BJ (cell line): ENCODE measurements around the gene EXOC3L4. TPM values are rescaled to one million over a fixed set of nuclear protein-coding genes. Genes with fewer than 3 reads are reported as not detected.

Experiments used
- CTCF ChIA-PET: fragments of 350-600 bp; formaldehyde crosslinking; extraction: SDS; loops from one replicate; lab custom pipeline; 2021; ENCODE audit warnings: antibody characterized with exemption, inconsistent platforms; lab: Yijun Ruan, JAX
- POLR2A ChIA-PET: fragments of 300-600 bp; sonication (Branson Sonifier 250); formaldehyde crosslinking; extraction: SDS; loops from one replicate; lab custom pipeline; 2021; ENCODE audit warnings: antibody characterized with exemption; lab: Charles Lee
- DNase-seq: peaks from one replicate; pipeline ENCODE4 v3.0.0-alpha.2; 2011; ENCODE audit warnings: low read depth
- H3K27me3 ChIP-seq: 2 replicates; pipeline ENCODE4 v1.6.0; 2011; ENCODE audit warnings: low read length; ENCODE audit not compliant: control insufficient read depth, insufficient read depth
- H3K36me3 ChIP-seq: 2 replicates; pipeline ENCODE4 v1.5.1; 2011; ENCODE audit warnings: low read length; ENCODE audit not compliant: control insufficient read depth, insufficient read depth
- H3K4me3 ChIP-seq: 2 replicates; pipeline ENCODE4 v1.5.1; 2011; ENCODE audit warnings: low read depth, mild to moderate bottlenecking, control low read depth, low read length
- polyA plus RNA-seq: library from polyadenylated mRNA; depleted of rRNA; stranded (reverse); fragments of >200 nt; gene quantifications from 2 replicates; pipeline ENCODE4 v1.2.3, GENCODE V29; 2011
- TF ChIP-seq, protein P1 (sequence below): IDR thresholded peaks from 2 replicates; pipeline ENCODE4 v1.5.1; 2011; ENCODE audit warnings: low read depth, mild to moderate bottlenecking, control low read depth, inconsistent platforms, low read length, moderate library complexity; ENCODE audit not compliant: insufficient read depth

Gene EXOC3L4
- polyA plus RNA-seq, 1 experiment: not detected

DNA sequence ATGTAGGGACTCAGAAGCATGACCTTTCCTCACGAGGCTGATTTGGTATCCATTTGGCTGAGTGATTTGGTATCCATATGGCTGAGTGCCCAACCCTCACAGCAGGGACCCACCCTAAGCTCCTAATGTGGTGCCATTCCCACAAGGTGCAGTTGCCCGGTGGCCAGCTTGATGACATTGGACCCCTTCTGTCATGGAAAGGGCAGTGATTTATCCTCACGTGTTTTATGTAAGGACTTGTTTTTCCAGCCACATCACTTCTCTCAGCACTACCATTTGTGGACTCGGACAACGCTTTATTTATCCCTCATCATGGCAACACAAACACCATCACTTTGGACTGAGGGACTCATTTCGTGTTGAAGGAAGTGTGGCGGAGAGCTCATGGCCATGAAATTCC lies 28.7 kb upstream of the EXOC3L4 start:
- CTCF ChIA-PET: interaction anchor here (1.0 kb wide), 1 partner anchor 9 kb away, joined by 4 read pairs; no protein-coding TSS in a partner anchor
- POLR2A ChIA-PET: no interaction called here
- TF ChIP-seq, protein P1, sequence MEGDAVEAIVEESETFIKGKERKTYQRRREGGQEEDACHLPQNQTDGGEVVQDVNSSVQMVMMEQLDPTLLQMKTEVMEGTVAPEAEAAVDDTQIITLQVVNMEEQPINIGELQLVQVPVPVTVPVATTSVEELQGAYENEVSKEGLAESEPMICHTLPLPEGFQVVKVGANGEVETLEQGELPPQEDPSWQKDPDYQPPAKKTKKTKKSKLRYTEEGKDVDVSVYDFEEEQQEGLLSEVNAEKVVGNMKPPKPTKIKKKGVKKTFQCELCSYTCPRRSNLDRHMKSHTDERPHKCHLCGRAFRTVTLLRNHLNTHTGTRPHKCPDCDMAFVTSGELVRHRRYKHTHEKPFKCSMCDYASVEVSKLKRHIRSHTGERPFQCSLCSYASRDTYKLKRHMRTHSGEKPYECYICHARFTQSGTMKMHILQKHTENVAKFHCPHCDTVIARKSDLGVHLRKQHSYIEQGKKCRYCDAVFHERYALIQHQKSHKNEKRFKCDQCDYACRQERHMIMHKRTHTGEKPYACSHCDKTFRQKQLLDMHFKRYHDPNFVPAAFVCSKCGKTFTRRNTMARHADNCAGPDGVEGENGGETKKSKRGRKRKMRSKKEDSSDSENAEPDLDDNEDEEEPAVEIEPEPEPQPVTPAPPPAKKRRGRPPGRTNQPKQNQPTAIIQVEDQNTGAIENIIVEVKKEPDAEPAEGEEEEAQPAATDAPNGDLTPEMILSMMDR: no peak

DNA sequence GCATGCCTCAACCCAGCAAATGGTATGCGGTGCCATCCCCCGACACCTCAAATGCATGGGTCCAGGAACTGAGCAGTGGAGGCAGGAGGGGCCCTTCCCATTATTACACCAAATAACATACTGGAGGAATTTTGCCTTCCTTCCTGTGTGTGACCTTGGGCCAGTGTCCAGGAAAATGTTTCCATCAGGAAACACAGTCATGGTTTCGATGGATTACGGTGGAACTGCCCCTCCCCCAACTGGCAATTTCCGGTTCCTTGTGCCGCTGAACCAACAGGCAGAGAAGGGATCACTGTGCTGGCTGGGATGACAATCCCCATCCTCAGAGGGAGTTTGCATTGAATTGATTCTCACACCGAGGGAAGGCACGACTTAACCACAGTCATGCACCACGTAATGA lies 28.1 kb upstream of the EXOC3L4 start:
- CTCF ChIA-PET: no interaction called here
- DNase-seq: no peak
- no peak overlapping the region for H3K4me3 ChIP-seq
- no peaks in the 10 kb centered on the region for H3K36me3 ChIP-seq
- TF ChIP-seq, protein P1: no peak
- POLR2A ChIA-PET: no interaction called here
- no peaks in the 10 kb centered on the region for H3K27me3 ChIP-seq

More for the DNA sequence above, 28.7 kb upstream of the EXOC3L4 start:
- Histone ChIP-seq H3K4me3 (no peak overlapping the region), H3K27me3 (no peaks in the 10 kb centered on the region), H3K36me3 (no peaks in the 10 kb centered on the region)
- DNase-seq: no peak

DNA sequence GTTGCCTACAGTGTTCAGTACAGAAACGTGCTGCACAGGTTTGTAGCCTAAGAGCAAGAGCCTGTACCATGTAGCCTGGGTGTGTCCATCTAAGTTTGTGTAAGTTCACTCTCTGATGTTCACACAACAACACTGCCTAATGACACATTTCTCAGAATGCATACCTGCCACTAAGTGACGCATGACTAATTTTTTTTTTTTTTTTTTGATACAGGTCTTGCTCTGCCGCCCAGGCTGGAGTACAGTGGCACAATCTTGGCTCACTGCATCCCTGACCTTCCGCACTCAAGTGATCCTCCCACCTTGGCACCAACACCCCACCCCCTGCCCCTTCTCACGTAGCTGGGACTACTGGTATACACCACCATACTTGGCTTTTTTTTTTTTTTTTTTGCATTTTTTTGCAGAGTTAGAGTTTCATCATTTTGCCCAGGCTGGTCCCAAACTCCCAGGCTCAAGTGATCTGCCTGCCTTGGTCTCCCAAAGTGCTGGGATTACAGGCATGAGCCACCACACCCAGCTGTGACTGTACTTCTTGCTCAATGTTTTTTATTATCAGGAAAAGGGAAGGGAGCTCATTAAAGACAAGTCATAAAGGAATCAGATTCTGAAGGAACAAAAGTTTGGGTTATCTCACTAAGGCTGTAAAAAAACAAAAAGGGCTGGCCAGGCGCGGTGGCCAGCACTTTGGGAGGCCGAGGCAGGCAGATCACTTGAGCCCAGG lies 27.1 kb upstream of the EXOC3L4 start:
- Histone ChIP-seq H3K36me3 (no peaks in the 10 kb centered on the region), H3K4me3 (no peak overlapping the region), H3K27me3 (no peaks in the 10 kb centered on the region)
- ChIA-PET POLR2A (interaction anchor here (0.7 to 1.0 kb wide), 2 partner anchors 10 to 11 kb away, joined by 3 to 10 read pairs; partner anchors contain the start of gene CDC42BPB), CTCF (interaction anchor here (1.0 kb wide), 1 partner anchor 9 kb away, joined by 3 read pairs; no protein-coding TSS in a partner anchor)
- TF ChIP-seq, protein P1: no peak
- DNase-seq: peak; percentile 78

DNA sequence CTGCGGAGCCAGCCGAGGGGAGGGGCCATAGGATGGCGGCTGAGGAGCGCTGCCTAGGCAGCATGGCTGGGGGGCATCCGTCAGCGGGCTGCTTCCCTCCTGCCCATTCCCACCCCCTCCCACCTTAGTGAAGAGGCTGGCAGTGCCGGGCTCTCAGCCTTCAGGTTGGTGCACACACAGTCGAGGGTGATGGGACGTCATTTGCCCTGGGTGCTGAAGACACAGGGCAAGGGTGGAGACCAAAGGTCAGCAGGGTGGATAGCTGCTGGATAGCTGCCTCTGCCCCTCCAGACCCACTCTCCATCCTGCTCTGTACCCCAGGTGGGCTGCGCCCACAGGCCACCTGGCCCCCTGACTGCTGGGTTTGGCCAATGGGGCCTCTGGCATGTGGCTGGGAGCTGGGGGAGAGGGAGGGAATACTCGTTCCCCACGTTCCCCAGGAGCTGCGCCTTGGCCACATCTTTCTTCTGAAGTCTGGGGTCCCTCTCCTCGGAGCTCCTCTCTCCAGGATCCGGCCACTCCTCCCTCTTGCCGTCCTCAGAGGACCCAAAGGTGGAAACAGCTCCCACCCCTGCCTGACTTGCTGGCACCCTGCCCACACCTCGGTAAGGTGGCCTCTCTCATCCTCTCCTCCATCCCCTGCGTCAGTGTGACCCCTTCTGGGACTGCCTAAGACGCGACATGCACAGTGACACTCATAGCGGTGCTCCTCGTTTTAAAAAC lies 26.0 kb upstream of the EXOC3L4 start:
- TF ChIP-seq, protein P1: no peak
- Histone ChIP-seq H3K36me3 (no peaks in the 10 kb centered on the region), H3K4me3 (no peak overlapping the region), H3K27me3 (no peaks in the 10 kb centered on the region)
- no peak for DNase-seq
- CTCF ChIA-PET: interaction anchor here (0.6 to 1.2 kb wide), 4 partner anchors 10 to 224 kb away, joined by 3 to 6 read pairs (median 4); no protein-coding TSS in a partner anchor
- POLR2A ChIA-PET: no interaction called here

DNA sequence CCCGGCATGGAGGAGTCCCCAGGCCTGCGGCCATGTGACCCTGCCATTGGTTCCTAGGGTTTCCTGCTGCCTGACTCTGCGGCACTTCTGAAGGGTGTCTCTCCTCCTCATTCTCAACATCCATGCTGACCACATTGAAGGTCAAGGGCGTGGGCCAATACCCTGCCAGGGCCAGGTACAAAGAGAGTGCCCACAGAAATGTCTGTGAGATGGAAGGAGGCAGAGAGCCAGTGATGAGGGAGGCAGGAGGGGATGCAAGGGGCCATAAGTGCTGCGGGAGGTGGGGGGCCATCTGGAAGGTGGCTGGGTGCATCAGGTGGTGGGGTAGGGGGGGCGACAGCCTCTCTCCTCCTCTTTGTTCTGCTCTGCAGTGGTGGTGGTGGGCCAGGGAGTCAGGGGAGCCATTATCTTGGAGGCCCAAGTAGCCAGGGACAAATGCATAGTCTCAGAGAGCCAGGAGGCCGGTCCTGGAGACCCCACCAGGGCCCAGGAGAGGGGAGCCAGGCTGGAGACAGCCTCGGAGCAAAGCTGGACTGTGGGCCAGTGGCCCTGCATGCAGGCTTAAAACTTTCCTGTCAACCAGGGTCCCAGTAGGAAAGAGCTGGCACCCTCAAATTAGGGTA lies 24.2 kb upstream of the EXOC3L4 start:
- POLR2A ChIA-PET: no interaction called here
- CTCF ChIA-PET: interaction anchor here (1.0 kb wide), 1 partner anchor 221 kb away, joined by 3 read pairs; no protein-coding TSS in a partner anchor

More for the DNA sequence above, 24.2 kb upstream of the EXOC3L4 start:
- H3K36me3 ChIP-seq: no peaks in the 10 kb centered on the region
- no peak overlapping the region for H3K4me3 ChIP-seq
- H3K27me3 ChIP-seq: no peaks in the 10 kb centered on the region
- no peak for DNase-seq
- TF ChIP-seq, protein P1: no peak
